NAMALWA (cell line): Measurements from ENCODE around the gene NAGA.
"Not testable (repeated sequence)": the region's sequence is repeated elsewhere in the genome, so short reads cannot be mapped to it uniquely, and the experiment has no call there.

ENCODE experiments used
- DNase-seq: peaks from one replicate; pipeline ENCODE4 v3.0.0-alpha.2; 2015; ENCODE audit warnings: low spot score

NAGA gene

GRCh38 chr22:42074846-42075676, 4.4 kb upstream of the NAGA start:
- DNase-seq = no peak

GRCh38 chr22:42074132-42074811, 3.7 kb upstream of the NAGA start, which contains the start of gene PHETA2:
Gene PHETA2 (plus strand): TSS chr22:42074248. CDS start chr22:42077294, 3,046 bp downstream.
- no peak for DNase-seq

- DNase-seq = no peak
These were observed 3.0 kb upstream of the NAGA start for GRCh38 chr22:42073621-42074041.

GRCh38 chr22:42072606-42073330, 2.2 kb upstream of the NAGA start:
- peak; percentile 29 for DNase-seq

- not testable (repeated sequence) for DNase-seq
These were observed 896 bp upstream of the NAGA start for GRCh38 chr22:42071508-42071907.

GRCh38 chr22:42069801-42070516, 653 bp downstream of the NAGA start:
- DNase-seq = no peak

GRCh38 chr22:42068291-42068690, 2.3 kb downstream of the NAGA start:
- DNase-seq = no peak

GRCh38 chr22:42067671-42068251, 2.9 kb downstream of the NAGA start:
- no peak for DNase-seq

- no peak for DNase-seq
These were observed 3.7 kb downstream of the NAGA start for GRCh38 chr22:42066937-42067336.

- no peak for DNase-seq
These were observed 4.4 kb downstream of the NAGA start for GRCh38 chr22:42066126-42066761.

- DNase-seq = no peak
These were observed 5.0 kb downstream of the NAGA start for GRCh38 chr22:42065438-42066125.

GRCh38 chr22:42064629-42065028, 6.0 kb downstream of the NAGA start:
- no peak for DNase-seq

- no peak for DNase-seq
These were observed 8.0 kb downstream of the NAGA start for GRCh38 chr22:42062506-42063170.

GRCh38 chr22:42061041-42061440, 9.6 kb downstream of the NAGA start:
- no peak for DNase-seq

GRCh38 chr22:42060489-42060888, 10.1 kb downstream of the NAGA start:
- no peak for DNase-seq

- no peak for DNase-seq
These were observed 13.7 kb downstream of the NAGA start for GRCh38 chr22:42056757-42057511.

GRCh38 chr22:42052765-42053164, 17.8 kb downstream of the NAGA start:
- DNase-seq = no peak

GRCh38 chr22:42050641-42051180, 19.9 kb downstream of the NAGA start:
- DNase-seq = no peak

- no peak for DNase-seq
These were observed 28.8 kb downstream of the NAGA start for GRCh38 chr22:42041784-42042183.
